ENCODE data around the gene HSPB7.
"Not testable (repeated sequence)": the region's sequence is repeated elsewhere in the genome, so short reads cannot be mapped to it uniquely, and the experiment has no call there.

HSPB7 gene

GRCh38 chr1:16063921-16064320 lies 46.1 kb upstream of the HSPB7 start:
- no peak for DNase-seq
- H3K27ac ChIP-seq: no peak overlapping the region
- H3K36me3 ChIP-seq: no peaks in the 10 kb centered on the region
- H3K4me3 ChIP-seq: no peak overlapping the region
- TF ChIP-seq, protein P1, sequence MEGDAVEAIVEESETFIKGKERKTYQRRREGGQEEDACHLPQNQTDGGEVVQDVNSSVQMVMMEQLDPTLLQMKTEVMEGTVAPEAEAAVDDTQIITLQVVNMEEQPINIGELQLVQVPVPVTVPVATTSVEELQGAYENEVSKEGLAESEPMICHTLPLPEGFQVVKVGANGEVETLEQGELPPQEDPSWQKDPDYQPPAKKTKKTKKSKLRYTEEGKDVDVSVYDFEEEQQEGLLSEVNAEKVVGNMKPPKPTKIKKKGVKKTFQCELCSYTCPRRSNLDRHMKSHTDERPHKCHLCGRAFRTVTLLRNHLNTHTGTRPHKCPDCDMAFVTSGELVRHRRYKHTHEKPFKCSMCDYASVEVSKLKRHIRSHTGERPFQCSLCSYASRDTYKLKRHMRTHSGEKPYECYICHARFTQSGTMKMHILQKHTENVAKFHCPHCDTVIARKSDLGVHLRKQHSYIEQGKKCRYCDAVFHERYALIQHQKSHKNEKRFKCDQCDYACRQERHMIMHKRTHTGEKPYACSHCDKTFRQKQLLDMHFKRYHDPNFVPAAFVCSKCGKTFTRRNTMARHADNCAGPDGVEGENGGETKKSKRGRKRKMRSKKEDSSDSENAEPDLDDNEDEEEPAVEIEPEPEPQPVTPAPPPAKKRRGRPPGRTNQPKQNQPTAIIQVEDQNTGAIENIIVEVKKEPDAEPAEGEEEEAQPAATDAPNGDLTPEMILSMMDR (IDR thresholded peaks at IDR 0.05): no peak
- H3K9me3 ChIP-seq: no peaks in the 10 kb centered on the region
- peaks cover 0 to 21% (median 12%) of the 10 kb centered on the region in 4 donors for H3K4me1 ChIP-seq
- no peaks in the 10 kb centered on the region for H3K27me3 ChIP-seq
- intact Hi-C loops (cut with DNase I; ENCODE audit: low total_unique reads): no loop called here

DNA sequence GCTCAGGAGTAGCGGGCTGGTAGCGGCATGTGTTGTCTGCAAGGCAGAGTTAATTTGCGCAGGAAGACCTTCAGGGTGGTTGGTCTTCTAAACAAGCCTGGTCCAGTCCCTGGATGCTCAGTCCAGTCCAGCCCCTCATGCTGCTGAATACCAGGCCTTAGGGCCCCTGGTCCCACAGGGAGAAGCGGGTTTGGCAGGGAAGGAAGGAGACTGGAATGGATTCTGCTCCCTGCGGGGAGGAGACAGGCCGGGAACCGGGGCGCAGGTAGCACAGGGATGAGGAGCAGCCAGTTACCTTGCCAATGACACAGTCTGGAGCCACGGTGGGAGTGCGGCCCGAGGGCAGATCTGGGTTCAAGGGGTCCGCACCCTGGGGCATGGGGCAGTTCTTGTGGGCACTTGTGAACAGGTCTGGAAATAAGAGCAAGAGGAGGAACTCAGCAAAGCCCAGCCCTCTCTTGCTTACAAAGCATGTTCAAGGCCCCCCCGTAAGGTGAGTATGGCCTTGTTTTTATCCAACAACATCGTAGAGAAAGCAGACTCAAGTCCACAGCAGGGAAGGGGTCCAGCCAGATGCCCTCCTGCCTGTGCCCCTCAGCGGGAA lies 45.5 kb upstream of the HSPB7 start:
- no peak for DNase-seq
- H3K9me3 ChIP-seq: no peaks in the 10 kb centered on the region
- H3K4me3 ChIP-seq: no peak overlapping the region
- H3K4me1 ChIP-seq: peaks cover 0 to 15% (median 7%) of the 10 kb centered on the region in 4 donors
- no peak overlapping the region for H3K27ac ChIP-seq
- H3K36me3 ChIP-seq: no peaks in the 10 kb centered on the region
- TF ChIP-seq, protein P1 (IDR thresholded peaks at IDR 0.05): no peak
- no peaks in the 10 kb centered on the region for H3K27me3 ChIP-seq
- intact Hi-C loops (cut with DNase I; ENCODE audit: low total_unique reads): no loop called here

DNA sequence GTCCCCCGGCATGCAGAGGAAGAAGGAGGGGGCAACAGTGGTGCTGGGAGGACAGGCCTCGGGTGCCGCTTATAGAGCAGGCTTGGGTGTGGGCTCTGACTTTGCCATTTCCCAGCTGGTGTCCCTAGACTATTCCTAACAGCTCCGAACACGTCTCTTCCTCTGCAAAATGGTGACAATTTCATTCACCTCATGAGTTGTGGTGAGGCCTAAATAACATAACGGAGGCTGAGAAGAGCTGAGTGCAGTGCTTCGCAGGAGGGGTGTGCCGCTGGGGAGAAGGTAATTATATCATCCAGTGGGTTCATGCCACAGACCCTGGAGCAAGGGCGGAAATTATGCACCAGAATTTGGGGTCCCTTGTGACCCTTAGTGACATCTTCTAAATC lies 44.8 kb upstream of the HSPB7 start:
- intact Hi-C loops (cut with DNase I; ENCODE audit: low total_unique reads); H3K4me3 ChIP-seq; H3K27me3 ChIP-seq; DNase-seq; H3K4me1 ChIP-seq; H3K36me3 ChIP-seq; H3K9me3 ChIP-seq; H3K27ac ChIP-seq: not testable (repeated sequence)

GRCh38 chr1:16061989-16062686 lies 44.3 kb upstream of the HSPB7 start:
- DNase-seq; H3K27me3 ChIP-seq; intact Hi-C loops (cut with DNase I; ENCODE audit: low total_unique reads); H3K4me3 ChIP-seq; H3K27ac ChIP-seq; H3K36me3 ChIP-seq; H3K4me1 ChIP-seq; H3K9me3 ChIP-seq: not testable (repeated sequence)

- H3K9me3 ChIP-seq: no peaks in the 10 kb centered on the region
- no peak for DNase-seq
- H3K4me1 ChIP-seq: peaks cover 0 to 12% (median 3%) of the 10 kb centered on the region in 4 donors
- H3K27me3 ChIP-seq: peaks cover 0 to 4% of the 10 kb centered on the region in 2 donors
- TF ChIP-seq, protein P1 (IDR thresholded peaks at IDR 0.05): no peak
- intact Hi-C loops (cut with DNase I; ENCODE audit: low total_unique reads): no loop called here
- no peaks in the 10 kb centered on the region for H3K36me3 ChIP-seq
- H3K4me3 ChIP-seq: no peak overlapping the region
- no peak overlapping the region for H3K27ac ChIP-seq
These were observed 43.4 kb upstream of the HSPB7 start for GRCh38 chr1:16061266-16061665.

DNA sequence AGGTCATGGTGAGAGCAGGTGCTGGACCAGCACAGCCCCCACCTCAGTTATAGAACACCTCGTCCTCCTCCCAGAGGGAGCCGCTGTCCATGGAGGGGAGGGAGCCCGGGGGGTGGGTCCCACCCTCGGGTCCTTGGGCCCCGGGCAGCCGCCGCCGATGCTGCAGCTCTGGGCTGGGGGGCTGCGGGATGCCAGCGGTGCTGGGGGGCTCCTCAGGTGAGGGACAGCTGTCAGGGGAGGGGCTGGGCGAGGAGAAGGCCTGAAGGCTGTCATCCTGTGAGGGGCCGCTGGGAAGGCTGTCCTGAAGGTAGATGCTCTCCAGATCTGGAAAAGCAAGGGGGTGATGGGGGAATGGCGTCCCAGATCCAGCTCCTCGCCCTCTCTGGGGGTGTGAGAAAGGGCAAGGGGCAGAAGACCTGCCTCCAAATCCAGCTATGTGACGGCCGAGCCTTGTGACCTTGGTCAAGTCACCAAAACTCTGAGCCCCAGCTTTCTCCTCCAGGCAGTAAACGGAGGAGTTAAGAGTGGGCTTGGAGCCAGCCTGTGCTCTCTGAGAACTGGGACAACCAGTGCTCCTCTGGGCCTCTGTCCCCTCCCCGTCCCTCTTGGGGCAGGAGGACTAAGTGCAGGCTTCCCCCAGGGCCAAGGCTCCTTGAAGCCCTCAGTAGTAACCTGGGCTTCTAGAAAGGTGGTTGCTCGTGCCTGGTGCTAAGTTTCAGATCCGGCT lies 40.7 kb upstream of the HSPB7 start:
- H3K4me3 ChIP-seq; H3K36me3 ChIP-seq; H3K9me3 ChIP-seq; H3K4me1 ChIP-seq; DNase-seq; H3K27ac ChIP-seq; H3K27me3 ChIP-seq; intact Hi-C loops (cut with DNase I; ENCODE audit: low total_unique reads): not testable (repeated sequence)

DNA sequence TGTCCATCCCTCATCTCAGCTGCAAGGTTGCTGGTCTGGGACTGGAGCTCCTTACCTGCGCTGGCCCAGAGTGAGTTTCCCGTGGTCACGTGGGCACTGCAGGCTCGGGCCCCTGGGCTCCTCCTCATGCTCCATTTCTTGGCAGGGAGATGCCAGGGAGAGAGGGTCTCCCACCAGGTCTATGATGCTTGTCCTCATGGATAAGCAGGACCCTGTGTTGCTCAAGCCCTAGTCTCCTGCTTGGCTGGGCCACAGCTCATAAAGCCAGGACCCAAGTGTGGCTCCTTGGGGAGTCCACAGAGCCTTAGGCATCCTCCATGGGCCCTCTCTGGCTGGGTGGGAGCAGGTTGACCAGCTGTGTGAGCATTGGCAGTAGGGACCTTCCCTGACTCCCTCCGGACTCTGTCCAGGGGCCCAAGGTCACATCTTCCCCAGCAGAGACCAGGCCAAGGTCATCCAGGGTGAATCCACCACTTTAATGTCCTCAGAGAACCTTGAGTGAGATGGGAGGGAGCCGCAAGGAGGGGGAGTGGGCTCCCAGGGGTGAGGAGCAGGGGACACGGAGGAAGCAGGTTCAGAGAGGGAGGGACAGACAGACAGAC lies 39.6 kb upstream of the HSPB7 start:
- DNase-seq, H3K4me1 ChIP-seq, H3K4me3 ChIP-seq, H3K27me3 ChIP-seq, H3K36me3 ChIP-seq, H3K27ac ChIP-seq, H3K9me3 ChIP-seq: not testable (repeated sequence)
- intact Hi-C loops (cut with DNase I; ENCODE audit: low total_unique reads): loop anchor here (1.0 to 2.0 kb wide), 2 partner anchors 24 to 49 kb away; no protein-coding TSS in a partner anchor

DNA sequence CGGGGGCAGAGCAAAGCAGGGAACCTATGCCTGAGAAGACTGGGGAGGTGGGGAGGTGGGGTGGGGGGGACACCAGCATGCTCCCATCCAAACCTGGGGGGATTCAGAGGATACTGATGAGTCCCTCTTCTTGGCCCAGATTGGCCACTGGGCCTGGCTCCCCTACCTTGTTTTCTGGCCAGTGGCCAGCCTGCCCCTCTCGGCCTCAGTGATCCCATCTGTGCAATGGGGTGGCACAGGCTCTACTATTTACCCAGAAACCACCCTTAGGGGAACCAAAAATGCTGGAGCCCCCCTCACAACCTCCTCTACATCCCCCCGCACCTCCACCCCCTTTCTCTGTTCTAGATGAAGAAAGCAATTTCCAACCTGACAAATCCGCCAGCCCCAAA lies 38.7 kb upstream of the HSPB7 start:
- not testable (repeated sequence) for H3K27me3 ChIP-seq
- intact Hi-C loops (cut with DNase I; ENCODE audit: low total_unique reads): loop anchor here (2.0 kb wide), 1 partner anchor 48 kb away; no protein-coding TSS in a partner anchor

More for the DNA sequence above, 38.7 kb upstream of the HSPB7 start:
- not testable (repeated sequence) for H3K4me1 ChIP-seq, H3K27ac ChIP-seq, H3K9me3 ChIP-seq, H3K4me3 ChIP-seq, H3K36me3 ChIP-seq, DNase-seq
